Endothelial cell of umbilical vein (primary cell): Measurements from ENCODE around the gene EHBP1L1.

Experiments
- CTCF ChIP-seq, 2 donors: IDR thresholded peaks; 1 replicate in 1 of 2; 2 replicates in 1 of 2; pipeline ENCODE4 v1.5.1; 2011; ENCODE audit warnings: low read length in 2 of 2, mild to moderate bottlenecking in 2 of 2, moderate library complexity in 2 of 2, control low read depth in 1 of 2, inconsistent platforms in 1 of 2, low read depth in 1 of 2; ENCODE audit not compliant: insufficient read depth in 1 of 2; ENCODE audit errors: extremely low read depth in 1 of 2
- EZH2 ChIP-seq: IDR thresholded peaks from 2 replicates; pipeline ENCODE4 v1.6.1; 2012; ENCODE audit warnings: borderline replicate concordance, low read depth, mild to moderate bottlenecking, moderate library complexity, low read length, inconsistent platforms; ENCODE audit not compliant: severe bottlenecking
- JUN ChIP-seq: IDR thresholded peaks from 2 replicates; pipeline ENCODE4 v1.6.1; 2011; ENCODE audit warnings: borderline replicate concordance, low read depth; ENCODE audit not compliant: insufficient read length, insufficient read depth
- MAX ChIP-seq: IDR thresholded peaks from 2 replicates; pipeline ENCODE4 v1.6.1; 2011; ENCODE audit not compliant: insufficient read depth, insufficient read length
- MYC ChIP-seq: IDR thresholded peaks from one replicate; pipeline ENCODE4 v1.6.1; 2011; ENCODE audit warnings: mild to moderate bottlenecking, low read depth, low read length
- POLR2A ChIP-seq: IDR thresholded peaks from 2 replicates; pipeline ENCODE4 v1.6.1; 2012; ENCODE audit warnings: low read depth, mild to moderate bottlenecking, control low read depth, low read length
- POLR2AphosphoS5 ChIP-seq: IDR thresholded peaks from 2 replicates; pipeline ENCODE4 v1.6.1; 2012; ENCODE audit warnings: low read depth, mild to moderate bottlenecking, control low read depth, low read length, moderate library complexity; ENCODE audit not compliant: insufficient read depth

GRCh38 chr11:65548395-65548794 is 27.5 kb upstream of the EHBP1L1 start:
- TF ChIP-seq CTCF (IDR thresholded peaks at IDR 0.05; ENCODE audit: extremely low read depth in 1 of 2, insufficient read depth in 1 of 2, low read depth in 1 of 2, low read length in 2 of 2) (no peak), JUN (no peak), POLR2A (no peak), EZH2 (no peak), MYC (no peak), POLR2AphosphoS5 (no peak), MAX (no peak)
